ENCODE results near the gene GPATCH2L.

Gene GPATCH2L

DNA sequence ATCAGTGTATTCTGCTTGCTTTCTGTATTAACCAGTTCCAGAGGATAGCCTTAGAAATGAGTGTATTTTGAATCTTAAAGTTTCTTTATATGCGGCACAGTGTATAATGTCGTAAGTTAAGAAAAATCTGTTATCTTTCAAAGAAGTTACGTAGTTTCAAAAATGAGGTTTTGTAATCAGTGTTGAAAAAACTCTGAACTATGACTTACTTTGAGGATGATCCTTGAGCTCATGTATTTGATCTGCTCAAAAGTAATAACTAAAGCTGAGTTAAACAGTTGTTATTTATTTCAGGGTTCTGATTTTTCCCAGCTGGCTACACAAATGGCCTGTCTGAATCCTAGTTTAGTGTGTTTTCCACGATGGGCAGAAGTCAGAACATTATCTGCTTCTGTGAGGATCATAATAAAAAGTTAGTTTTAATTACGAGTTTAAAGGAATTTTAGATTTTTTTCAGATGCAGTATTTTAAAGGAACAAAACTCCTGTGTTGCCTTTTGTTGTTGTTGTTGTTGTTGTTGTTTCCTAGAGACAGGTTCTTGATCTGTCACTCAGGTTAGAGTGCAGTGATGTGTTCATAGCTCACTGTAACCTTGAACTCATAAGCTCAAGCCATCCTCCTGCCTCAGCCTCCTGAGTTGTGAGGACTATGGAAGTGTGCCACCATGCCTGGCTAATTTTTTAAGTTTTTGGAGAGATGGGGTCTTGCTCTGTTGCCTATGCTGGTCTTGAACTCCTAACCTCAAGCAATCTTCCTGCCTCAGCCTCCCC is 52.9 kb downstream of the GPATCH2L start:
- TF ChIP-seq, protein P1, sequence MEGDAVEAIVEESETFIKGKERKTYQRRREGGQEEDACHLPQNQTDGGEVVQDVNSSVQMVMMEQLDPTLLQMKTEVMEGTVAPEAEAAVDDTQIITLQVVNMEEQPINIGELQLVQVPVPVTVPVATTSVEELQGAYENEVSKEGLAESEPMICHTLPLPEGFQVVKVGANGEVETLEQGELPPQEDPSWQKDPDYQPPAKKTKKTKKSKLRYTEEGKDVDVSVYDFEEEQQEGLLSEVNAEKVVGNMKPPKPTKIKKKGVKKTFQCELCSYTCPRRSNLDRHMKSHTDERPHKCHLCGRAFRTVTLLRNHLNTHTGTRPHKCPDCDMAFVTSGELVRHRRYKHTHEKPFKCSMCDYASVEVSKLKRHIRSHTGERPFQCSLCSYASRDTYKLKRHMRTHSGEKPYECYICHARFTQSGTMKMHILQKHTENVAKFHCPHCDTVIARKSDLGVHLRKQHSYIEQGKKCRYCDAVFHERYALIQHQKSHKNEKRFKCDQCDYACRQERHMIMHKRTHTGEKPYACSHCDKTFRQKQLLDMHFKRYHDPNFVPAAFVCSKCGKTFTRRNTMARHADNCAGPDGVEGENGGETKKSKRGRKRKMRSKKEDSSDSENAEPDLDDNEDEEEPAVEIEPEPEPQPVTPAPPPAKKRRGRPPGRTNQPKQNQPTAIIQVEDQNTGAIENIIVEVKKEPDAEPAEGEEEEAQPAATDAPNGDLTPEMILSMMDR (conservative IDR thresholded peaks at IDR 0.05), result no peak

DNA sequence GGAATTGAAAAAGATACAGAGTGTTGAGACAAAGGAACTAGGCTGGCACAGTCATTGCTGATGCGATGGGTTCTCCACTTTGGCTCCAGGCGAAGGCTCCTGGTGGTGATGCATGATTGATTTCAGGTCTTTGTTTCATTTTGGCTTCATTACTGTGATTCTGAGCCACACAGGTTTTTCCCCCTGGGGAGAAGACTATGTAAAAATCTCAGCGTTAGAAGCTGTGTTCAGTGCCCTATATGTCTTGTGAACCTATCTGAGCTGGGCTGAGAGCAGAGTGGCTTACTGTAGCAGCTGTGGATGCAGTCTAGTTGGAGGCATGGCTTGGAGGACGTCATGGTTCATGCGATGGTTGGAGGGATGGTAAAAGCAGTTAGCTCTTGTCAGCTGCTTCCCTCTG is 54.0 kb downstream of the GPATCH2L start:
- TF ChIP-seq, protein P1 (conservative IDR thresholded peaks at IDR 0.05), result no peak
- H3K27ac ChIP-seq, result no peak overlapping the region

More for the DNA sequence above, 52.9 kb downstream of the GPATCH2L start:
- H3K27ac ChIP-seq, result no peak overlapping the region

DNA sequence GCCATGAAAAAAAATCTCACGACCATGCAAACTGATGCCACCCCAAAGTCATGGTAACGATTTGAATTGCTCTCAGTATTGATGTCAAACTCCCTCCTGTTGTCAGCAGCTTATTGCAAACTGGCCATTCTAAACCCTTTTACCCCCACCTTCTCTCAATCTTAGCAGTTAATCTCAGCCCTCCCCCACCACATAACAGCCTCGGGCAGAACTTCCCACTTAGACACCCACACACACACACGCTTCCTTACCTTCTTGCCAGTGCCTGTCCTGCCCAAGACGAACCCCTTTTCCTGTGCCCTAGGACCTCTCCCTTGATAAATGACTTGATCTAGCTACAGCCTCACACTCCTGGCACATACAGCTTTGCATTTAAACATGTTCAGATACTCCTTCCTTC is 56.6 kb downstream of the GPATCH2L start:
- H3K27ac ChIP-seq, result no peak overlapping the region
- TF ChIP-seq, protein P1 (conservative IDR thresholded peaks at IDR 0.05), result no peak

DNA sequence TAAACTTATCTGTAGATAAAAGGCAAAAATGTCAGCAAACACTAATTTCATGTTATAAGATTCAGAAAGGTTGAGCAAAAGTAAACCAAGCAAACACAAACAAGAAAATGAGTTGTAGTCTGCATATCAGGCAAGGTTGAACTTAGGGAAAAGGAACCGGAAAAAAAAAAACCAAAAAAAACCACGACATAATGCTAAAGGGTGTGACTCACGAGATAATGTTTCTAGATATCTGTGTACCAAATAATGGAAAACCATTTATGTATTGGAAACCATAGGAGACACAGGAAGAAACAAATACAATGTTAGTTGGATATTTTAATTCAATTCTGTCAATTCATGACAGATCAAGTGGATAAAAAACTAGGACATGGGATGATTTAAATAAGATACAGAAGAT is 60.5 kb downstream of the GPATCH2L start:
- TF ChIP-seq, protein P1 (conservative IDR thresholded peaks at IDR 0.05), result no peak
- no peak overlapping the region for H3K27ac ChIP-seq

DNA sequence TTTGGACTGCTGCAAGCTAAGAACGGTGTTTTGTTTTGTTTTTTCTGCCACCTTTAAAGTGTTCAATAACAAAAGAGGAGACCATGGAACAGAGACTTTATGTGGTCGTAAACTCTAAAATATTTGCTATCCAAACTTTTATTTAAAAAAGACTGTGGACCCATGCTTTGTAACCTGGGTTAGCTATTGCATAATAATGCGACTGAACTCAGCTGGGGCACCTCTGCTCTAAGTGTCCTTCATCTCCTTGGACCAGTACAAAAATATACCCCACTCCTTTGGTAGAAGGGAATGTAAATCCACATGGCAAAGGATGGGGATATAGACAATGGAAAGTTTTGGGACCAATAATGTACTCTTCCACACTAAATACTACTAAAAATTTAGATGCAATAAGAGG is 65.5 kb downstream of the GPATCH2L start:
- TF ChIP-seq, protein P1 (conservative IDR thresholded peaks at IDR 0.05), result no peak
- no peak overlapping the region for H3K27ac ChIP-seq

DNA sequence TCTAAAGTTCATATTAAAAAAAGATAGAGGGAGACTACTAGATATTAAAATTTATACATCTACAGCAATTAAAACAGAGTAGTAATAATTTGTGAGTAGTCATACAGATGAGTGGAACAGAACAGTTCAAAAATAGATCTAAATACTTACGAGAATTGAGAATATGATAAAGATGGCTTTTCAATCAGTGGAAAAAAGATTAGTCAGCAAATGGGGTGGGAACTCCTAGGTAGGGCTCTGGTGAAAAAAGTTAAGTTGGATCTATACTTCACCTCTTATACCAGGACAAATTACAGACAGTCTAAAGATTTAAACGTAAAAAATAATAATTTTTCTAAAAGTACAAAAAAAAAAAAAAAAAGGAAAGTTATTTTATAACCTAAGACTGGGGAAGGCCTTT is 66.9 kb downstream of the GPATCH2L start:
- H3K27ac ChIP-seq, result no peak overlapping the region
- TF ChIP-seq, protein P1 (conservative IDR thresholded peaks at IDR 0.05), result no peak

DNA sequence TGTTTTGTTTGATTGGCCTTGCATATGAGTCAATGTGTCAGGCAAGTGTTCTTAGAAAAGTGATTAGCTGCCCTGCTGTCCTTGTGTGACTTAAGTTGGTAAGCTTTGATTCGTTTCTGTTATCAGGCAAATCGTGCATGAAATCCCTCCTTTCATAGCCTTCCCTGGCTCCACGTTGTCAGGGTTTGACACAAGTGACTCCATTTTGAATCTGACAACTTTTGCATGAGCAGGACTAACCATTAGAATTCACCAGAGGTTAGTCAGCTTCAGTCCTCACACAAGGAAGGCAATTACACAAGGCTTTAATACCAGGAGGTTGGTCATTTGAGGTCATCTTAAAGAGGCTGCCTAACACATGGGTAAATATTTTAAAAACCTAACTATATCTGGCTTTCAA is 68.2 kb downstream of the GPATCH2L start:
- TF ChIP-seq, protein P1 (conservative IDR thresholded peaks at IDR 0.05), result no peak
- no peak overlapping the region for H3K27ac ChIP-seq
